ENCODE measurements around the gene PTTG1.

- TF ChIP-seq CTCF (IDR thresholded peaks at IDR 0.05) (no peak), EZH2phosphoT487 (IDR thresholded peaks at IDR 0.05) (no peak)
Observed at GRCh38 chr5:160471761-160472160, 50.1 kb downstream of the PTTG1 start.

All from neural progenitor cell (in vitro differentiated cells).